Dermis blood vessel endothelial cell (primary cell): ENCODE measurements around the gene CGNL1. TPM values are rescaled to one million over a fixed set of nuclear protein-coding genes. Genes with fewer than 3 reads are reported as not detected.

Source experiments
- total RNA-seq: library from RNA; depleted of rRNA; stranded (reverse); fragments of >200 nt; gene quantifications from 2 replicates; pipeline ENCODE4 v1.2.3, GENCODE V29; 2014

Gene CGNL1
- total RNA-seq, 1 donor from 2014 or later, result 16.3 TPM

Other genes with a start within 250 kb of the CGNL1 start
- gene MYZAP, start 215.4 kb downstream of the CGNL1 start, total RNA-seq, result 82.5 and 94.7 TPM in 2 replicates